ENCODE measurements around the gene HMCN1.

DNA sequence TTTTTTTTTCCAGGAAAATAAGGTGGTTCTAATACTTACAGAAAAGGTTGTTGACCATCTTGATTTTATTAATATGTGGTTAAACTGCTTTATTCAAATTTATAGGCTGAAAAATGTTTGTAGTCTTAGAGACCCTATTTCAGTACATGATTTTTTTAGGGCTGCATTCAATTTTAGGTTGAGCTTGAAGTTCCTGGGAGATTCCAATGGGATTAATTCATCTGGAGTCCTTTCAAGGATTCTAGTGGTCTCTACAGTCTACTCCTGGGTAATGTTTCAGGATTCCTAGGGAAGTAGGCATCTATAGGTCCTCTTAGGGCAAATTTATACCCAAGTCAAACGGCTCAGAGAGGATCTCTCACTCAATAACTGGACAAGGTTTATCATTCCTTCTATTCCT is 126.7 kb downstream of the HMCN1 start:
- TF ChIP-seq, protein P1, sequence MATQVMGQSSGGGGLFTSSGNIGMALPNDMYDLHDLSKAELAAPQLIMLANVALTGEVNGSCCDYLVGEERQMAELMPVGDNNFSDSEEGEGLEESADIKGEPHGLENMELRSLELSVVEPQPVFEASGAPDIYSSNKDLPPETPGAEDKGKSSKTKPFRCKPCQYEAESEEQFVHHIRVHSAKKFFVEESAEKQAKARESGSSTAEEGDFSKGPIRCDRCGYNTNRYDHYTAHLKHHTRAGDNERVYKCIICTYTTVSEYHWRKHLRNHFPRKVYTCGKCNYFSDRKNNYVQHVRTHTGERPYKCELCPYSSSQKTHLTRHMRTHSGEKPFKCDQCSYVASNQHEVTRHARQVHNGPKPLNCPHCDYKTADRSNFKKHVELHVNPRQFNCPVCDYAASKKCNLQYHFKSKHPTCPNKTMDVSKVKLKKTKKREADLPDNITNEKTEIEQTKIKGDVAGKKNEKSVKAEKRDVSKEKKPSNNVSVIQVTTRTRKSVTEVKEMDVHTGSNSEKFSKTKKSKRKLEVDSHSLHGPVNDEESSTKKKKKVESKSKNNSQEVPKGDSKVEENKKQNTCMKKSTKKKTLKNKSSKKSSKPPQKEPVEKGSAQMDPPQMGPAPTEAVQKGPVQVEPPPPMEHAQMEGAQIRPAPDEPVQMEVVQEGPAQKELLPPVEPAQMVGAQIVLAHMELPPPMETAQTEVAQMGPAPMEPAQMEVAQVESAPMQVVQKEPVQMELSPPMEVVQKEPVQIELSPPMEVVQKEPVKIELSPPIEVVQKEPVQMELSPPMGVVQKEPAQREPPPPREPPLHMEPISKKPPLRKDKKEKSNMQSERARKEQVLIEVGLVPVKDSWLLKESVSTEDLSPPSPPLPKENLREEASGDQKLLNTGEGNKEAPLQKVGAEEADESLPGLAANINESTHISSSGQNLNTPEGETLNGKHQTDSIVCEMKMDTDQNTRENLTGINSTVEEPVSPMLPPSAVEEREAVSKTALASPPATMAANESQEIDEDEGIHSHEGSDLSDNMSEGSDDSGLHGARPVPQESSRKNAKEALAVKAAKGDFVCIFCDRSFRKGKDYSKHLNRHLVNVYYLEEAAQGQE (IDR thresholded peaks at IDR 0.05; ENCODE audit: borderline replicate concordance) = no peak
- TF ChIP-seq, protein P2, sequence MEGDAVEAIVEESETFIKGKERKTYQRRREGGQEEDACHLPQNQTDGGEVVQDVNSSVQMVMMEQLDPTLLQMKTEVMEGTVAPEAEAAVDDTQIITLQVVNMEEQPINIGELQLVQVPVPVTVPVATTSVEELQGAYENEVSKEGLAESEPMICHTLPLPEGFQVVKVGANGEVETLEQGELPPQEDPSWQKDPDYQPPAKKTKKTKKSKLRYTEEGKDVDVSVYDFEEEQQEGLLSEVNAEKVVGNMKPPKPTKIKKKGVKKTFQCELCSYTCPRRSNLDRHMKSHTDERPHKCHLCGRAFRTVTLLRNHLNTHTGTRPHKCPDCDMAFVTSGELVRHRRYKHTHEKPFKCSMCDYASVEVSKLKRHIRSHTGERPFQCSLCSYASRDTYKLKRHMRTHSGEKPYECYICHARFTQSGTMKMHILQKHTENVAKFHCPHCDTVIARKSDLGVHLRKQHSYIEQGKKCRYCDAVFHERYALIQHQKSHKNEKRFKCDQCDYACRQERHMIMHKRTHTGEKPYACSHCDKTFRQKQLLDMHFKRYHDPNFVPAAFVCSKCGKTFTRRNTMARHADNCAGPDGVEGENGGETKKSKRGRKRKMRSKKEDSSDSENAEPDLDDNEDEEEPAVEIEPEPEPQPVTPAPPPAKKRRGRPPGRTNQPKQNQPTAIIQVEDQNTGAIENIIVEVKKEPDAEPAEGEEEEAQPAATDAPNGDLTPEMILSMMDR (IDR thresholded peaks at IDR 0.05; ENCODE audit: poor library complexity, severe bottlenecking) = no peak
- TF ChIP-seq EZH2 (IDR thresholded peaks at IDR 0.05; ENCODE audit: borderline replicate concordance, insufficient read depth, low read length, poor library complexity, severe bottlenecking) (no peak), POLR2AphosphoS5 (IDR thresholded peaks at IDR 0.05) (no peak), EP300 (conservative IDR thresholded peaks at IDR 0.05; ENCODE audit: poor library complexity, severe bottlenecking) (no peak), MXI1 (conservative IDR thresholded peaks at IDR 0.05; ENCODE audit: poor library complexity, severe bottlenecking) (no peak)
